OCI-LY7 (cell line): ENCODE data around the gene ANKUB1. TPM values are rescaled to one million over a fixed set of nuclear protein-coding genes. Genes with fewer than 3 reads are reported as not detected.

Experiments used
- BruUV-seq: library from RNA; stranded (reverse); fragments of 400-500 nt; replicated peaks from 2 replicates; lab custom pipeline; 2021; lab: Mats Ljungman, UMichigan
- CTCF ChIA-PET: fragments of 300-600 bp; sonication (Branson Sonifier 250); formaldehyde crosslinking; loops from one replicate; lab custom pipeline; 2022; ENCODE audit warnings: antibody characterized with exemption; ENCODE audit not compliant: unreplicated experiment; lab: Charles Lee
- POLR2A ChIA-PET: fragments of 300-600 bp; sonication (Branson Sonifier 250); formaldehyde crosslinking; loops from one replicate; lab custom pipeline; 2022; ENCODE audit warnings: antibody characterized with exemption; lab: Charles Lee
- DNase-seq: peaks from one replicate; pipeline ENCODE4 v3.0.0-alpha.2; 2015; ENCODE audit warnings: low spot score
- H2AFZ ChIP-seq: fragments of 200-600 bp; sonication (generic), shearing (Covaris generic); 2 replicates; pipeline ENCODE4 v1.6.1; 2014; ENCODE audit warnings: mild to moderate bottlenecking, antibody characterized with exemption, low read length, moderate library complexity
- H3K27ac ChIP-seq: fragments of 200-600 bp; sonication (generic); 2 replicates; pipeline ENCODE4 v1.5.1; 2014; ENCODE audit warnings: mixed run types, low read depth, mild to moderate bottlenecking, moderate library complexity, low read length, inconsistent platforms; ENCODE audit not compliant: poor library complexity, severe bottlenecking
- H3K36me3 ChIP-seq: fragments of 200-600 bp; sonication (generic); 2 replicates; pipeline ENCODE4 v1.6.1; 2014; ENCODE audit warnings: mild to moderate bottlenecking, antibody characterized with exemption, low read length, moderate library complexity, mixed read lengths; ENCODE audit not compliant: insufficient read depth
- H3K4me1 ChIP-seq: fragments of 200-600 bp; sonication (generic); 2 replicates; pipeline ENCODE4 v1.5.1; 2014; ENCODE audit warnings: mild to moderate bottlenecking, low read length; ENCODE audit not compliant: insufficient read depth, poor library complexity, severe bottlenecking
- H3K4me2 ChIP-seq: fragments of 200-600 bp; sonication (generic); 2 replicates; pipeline ENCODE4 v1.6.1; 2014; ENCODE audit warnings: mild to moderate bottlenecking, low read length
- H3K4me3 ChIP-seq: fragments of 200-600 bp; sonication (generic); 2 replicates; pipeline ENCODE4 v1.5.1; 2014; ENCODE audit warnings: mild to moderate bottlenecking, low read depth, low read length; ENCODE audit not compliant: poor library complexity, severe bottlenecking
- H3K79me2 ChIP-seq: fragments of 200-600 bp; sonication (generic); 2 replicates; pipeline ENCODE4 v1.6.1; 2016; ENCODE audit warnings: low read depth, mild to moderate bottlenecking, low read length, moderate library complexity, mixed read lengths; ENCODE audit not compliant: insufficient read depth
- H3K9me2 ChIP-seq: fragments of 200-600 bp; sonication (generic); 2 replicates; pipeline ENCODE4 v1.6.1; 2016; ENCODE audit warnings: mild to moderate bottlenecking, low read length, mixed read lengths; ENCODE audit not compliant: insufficient read depth
- H3K9me3 ChIP-seq: fragments of 200-600 bp; sonication (generic); 2 replicates; pipeline ENCODE4 v1.6.1; 2014; ENCODE audit warnings: mild to moderate bottlenecking, mixed run types, low read length, mixed read lengths
- H4K20me1 ChIP-seq: fragments of 200-600 bp; sonication (generic); 2 replicates; pipeline ENCODE4 v1.6.1; 2014; ENCODE audit warnings: mild to moderate bottlenecking, antibody characterized with exemption, low read length, moderate library complexity, mixed read lengths; ENCODE audit not compliant: insufficient read depth
- EZH2phosphoT487 ChIP-seq: fragments of 200-600 bp; sonication (generic); IDR thresholded peaks from 2 replicates; pipeline ENCODE4 v1.6.1; 2018; ENCODE audit warnings: low read depth, borderline replicate concordance, mild to moderate bottlenecking, mixed run types, antibody characterized with exemption, low read length, moderate library complexity, mixed read lengths
- intact Hi-C: fragments of 100-400 bp; cut with micrococcal nuclease; formaldehyde crosslinking; loops from one replicate; pipeline ENCODE4 v1.10.0; 2022; ENCODE audit not compliant: unreplicated experiment
- total RNA-seq, 2 experiments: library from RNA; depleted of rRNA in 1 of 2; stranded (reverse); fragments of >200 nt in 1 of 2; shearing (Covaris generic) in 1 of 2; gene quantifications; 2 replicates each; pipeline ENCODE4 v1.2.3, GENCODE V29; 2014 to 2022
- TF ChIP-seq, protein P1 (sequence below): fragments of 200-600 bp; sonication (generic); conservative IDR thresholded peaks from 2 replicates; pipeline ENCODE4 v1.5.1; 2014; ENCODE audit warnings: mild to moderate bottlenecking, antibody characterized with exemption, low read length, moderate library complexity, mixed read lengths

Gene ANKUB1
- total RNA-seq, 2 experiments from 2014 or later = not detected

- ChIA-PET POLR2A (interaction anchor here (1.0 kb wide), 1 partner anchor 20 kb away, joined by 3 read pairs; no protein-coding TSS in a partner anchor), CTCF (no interaction called here)
- no peaks in the 10 kb centered on the region for H3K9me2 ChIP-seq
- no TSS peak for BruUV-seq
- intact Hi-C loops = loop anchor here (2.0 to 10.0 kb wide), 3 partner anchors 182 to 760 kb away; no protein-coding TSS in a partner anchor
- H3K79me2 ChIP-seq = no peaks in the 10 kb centered on the region
- no peaks in the 10 kb centered on the region for H3K4me1 ChIP-seq
- no peak overlapping the region for H3K4me2 ChIP-seq
- no peak overlapping the region for H2AFZ ChIP-seq
- H3K9me3 ChIP-seq = 0 out of 2 replicates have a peak, but pooled peaks cover 3% of the 10 kb centered on the region
- TF ChIP-seq, protein P1, sequence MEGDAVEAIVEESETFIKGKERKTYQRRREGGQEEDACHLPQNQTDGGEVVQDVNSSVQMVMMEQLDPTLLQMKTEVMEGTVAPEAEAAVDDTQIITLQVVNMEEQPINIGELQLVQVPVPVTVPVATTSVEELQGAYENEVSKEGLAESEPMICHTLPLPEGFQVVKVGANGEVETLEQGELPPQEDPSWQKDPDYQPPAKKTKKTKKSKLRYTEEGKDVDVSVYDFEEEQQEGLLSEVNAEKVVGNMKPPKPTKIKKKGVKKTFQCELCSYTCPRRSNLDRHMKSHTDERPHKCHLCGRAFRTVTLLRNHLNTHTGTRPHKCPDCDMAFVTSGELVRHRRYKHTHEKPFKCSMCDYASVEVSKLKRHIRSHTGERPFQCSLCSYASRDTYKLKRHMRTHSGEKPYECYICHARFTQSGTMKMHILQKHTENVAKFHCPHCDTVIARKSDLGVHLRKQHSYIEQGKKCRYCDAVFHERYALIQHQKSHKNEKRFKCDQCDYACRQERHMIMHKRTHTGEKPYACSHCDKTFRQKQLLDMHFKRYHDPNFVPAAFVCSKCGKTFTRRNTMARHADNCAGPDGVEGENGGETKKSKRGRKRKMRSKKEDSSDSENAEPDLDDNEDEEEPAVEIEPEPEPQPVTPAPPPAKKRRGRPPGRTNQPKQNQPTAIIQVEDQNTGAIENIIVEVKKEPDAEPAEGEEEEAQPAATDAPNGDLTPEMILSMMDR = no peak
- no peak for TF ChIP-seq EZH2phosphoT487
- H3K4me3 ChIP-seq = no peak overlapping the region
- DNase-seq = no peak
- no peaks in the 10 kb centered on the region for H3K36me3 ChIP-seq
- H3K27ac ChIP-seq = no peak overlapping the region
- no peaks in the 10 kb centered on the region for H4K20me1 ChIP-seq
These were observed 75.4 kb downstream of the ANKUB1 start for GRCh38 chr3:149716984-149717383.

DNA sequence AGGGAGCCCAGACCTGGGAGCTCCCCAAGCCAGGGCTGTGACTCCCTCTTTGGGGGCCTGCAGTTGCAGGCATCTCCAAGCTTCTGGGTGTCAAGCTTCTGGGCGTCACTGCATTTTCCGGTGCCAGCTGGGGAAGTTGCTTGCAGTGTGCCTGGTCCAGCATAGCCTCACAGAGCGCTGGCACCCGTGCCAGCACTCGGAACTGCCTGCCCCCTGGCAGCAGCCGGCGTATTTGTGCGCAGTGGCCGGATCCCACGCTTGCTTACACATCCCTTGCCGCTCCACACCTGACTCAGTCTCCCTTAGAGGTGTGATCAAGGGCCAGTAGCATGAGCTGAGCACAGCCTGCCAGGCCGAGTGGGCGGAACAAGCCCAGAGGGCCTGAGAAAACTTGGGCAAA is 77.1 kb downstream of the ANKUB1 start:
- no peaks in the 10 kb centered on the region for H3K4me1 ChIP-seq
- no peaks in the 10 kb centered on the region for H3K9me2 ChIP-seq
- no peak overlapping the region for H3K27ac ChIP-seq
- H3K36me3 ChIP-seq = no peaks in the 10 kb centered on the region
- no peak overlapping the region for H3K4me2 ChIP-seq
- no peak for DNase-seq
- intact Hi-C loops = loop anchor here (5.0 to 10.0 kb wide), 2 partner anchors 180 to 758 kb away; no protein-coding TSS in a partner anchor
- H3K9me3 ChIP-seq = no peaks in the 10 kb centered on the region
- ChIA-PET CTCF (no interaction called here), POLR2A (no interaction called here)
- H2AFZ ChIP-seq = no peak overlapping the region
- H4K20me1 ChIP-seq = no peaks in the 10 kb centered on the region
- no peak overlapping the region for H3K4me3 ChIP-seq
- H3K79me2 ChIP-seq = no peaks in the 10 kb centered on the region
- TF ChIP-seq, protein P1 = no peak
- TF ChIP-seq EZH2phosphoT487 = no peak
- no TSS peak for BruUV-seq

DNA sequence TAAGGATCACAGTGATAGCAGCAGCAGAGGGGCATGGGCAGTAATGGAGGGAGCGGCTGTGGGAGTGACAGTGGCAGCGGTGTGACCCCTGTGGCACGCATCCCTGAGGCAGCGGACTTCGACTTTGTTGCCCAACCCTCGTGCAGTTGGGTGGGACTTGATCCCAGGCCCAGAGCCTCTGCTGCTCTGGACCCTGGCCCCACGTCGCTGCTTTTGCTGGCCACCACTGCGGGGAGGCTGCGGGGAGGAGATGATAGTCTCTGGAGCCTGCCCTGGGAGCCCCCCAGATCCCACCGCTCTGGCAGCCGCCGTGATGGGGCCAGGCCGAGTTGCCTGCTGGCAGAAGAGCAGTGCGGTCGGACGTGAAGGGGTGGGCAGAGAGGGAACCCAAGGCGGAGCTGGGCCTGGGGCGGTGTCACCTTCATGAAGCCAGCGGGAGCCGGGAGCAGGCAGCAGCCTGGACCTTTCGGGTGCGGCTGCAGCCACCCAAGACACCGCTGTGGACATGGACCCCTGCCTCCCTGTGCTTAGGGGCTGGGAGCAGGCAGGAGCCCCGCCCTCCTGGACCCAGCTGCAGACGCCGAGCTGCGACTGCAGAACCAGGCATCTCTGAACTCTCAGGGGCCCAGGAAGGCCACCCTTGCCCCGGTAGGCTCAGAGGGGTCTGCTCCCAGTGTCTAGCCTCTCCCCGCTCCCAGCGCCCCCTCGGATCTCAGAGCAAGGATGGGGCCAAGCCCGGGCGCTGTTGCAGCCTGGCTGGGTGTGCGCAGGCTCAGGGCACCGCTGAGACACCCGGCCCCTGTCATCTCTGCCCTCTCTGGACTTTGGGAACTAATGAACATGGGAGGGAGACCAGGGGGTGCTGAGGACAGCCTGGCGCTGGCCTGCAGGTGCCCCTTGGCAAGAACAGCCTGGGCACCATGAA is 78.4 kb downstream of the ANKUB1 start:
- Histone ChIP-seq H3K9me3 (no peaks in the 10 kb centered on the region), H3K4me3 (no peak overlapping the region), H3K79me2 (no peaks in the 10 kb centered on the region), H4K20me1 (no peaks in the 10 kb centered on the region), H3K27ac (no peak overlapping the region), H3K9me2 (no peaks in the 10 kb centered on the region), H3K36me3 (no peaks in the 10 kb centered on the region), H3K4me2 (no peak overlapping the region), H2AFZ (no peak overlapping the region), H3K4me1 (no peaks in the 10 kb centered on the region)
- DNase-seq = no peak
- TF ChIP-seq EZH2phosphoT487 = no peak
- TF ChIP-seq, protein P1 = no peak
- intact Hi-C loops = loop anchor here (10.0 kb wide), 1 partner anchor 179 kb away; no protein-coding TSS in a partner anchor
- no TSS peak for BruUV-seq
- CTCF ChIA-PET = no interaction called here
- POLR2A ChIA-PET = no interaction called here
